Astrocyte (in vitro differentiated cells and primary cell): ENCODE results near the gene PAAF1.

Source experiments
- CTCF ChIP-seq: IDR thresholded peaks from 2 replicates; pipeline ENCODE4 v1.5.1; 2011; ENCODE audit warnings: low read depth, mild to moderate bottlenecking, inconsistent platforms, low read length, moderate library complexity; ENCODE audit not compliant: insufficient read depth
- EZH2 ChIP-seq: IDR thresholded peaks from 2 replicates; pipeline ENCODE4 v1.6.1; 2012; ENCODE audit warnings: mild to moderate bottlenecking, low read length, inconsistent platforms; ENCODE audit not compliant: insufficient read depth

- TF ChIP-seq CTCF (no peak), EZH2 (no peak)
Observed at GRCh38 chr11:73889536-73889935, 12.7 kb downstream of the PAAF1 start.
